Fibroblast of mammary gland (primary cell): Measurements from ENCODE around the gene C14orf119.
A peak's percentile ranks its signal among the peaks of the same experiment; 100 is the strongest.

Experiments
- DNase-seq: peaks from one replicate; pipeline ENCODE4 v3.0.0-alpha.2; 2010; ENCODE audit warnings: low read depth
- H3K4me3 ChIP-seq: 2 replicates; pipeline ENCODE4 v1.5.1; 2011; ENCODE audit warnings: low read depth, mild to moderate bottlenecking, low read length, moderate library complexity; ENCODE audit not compliant: control insufficient read depth
- CTCF ChIP-seq: conservative IDR thresholded peaks from 2 replicates; pipeline ENCODE4 v1.5.1; 2011; ENCODE audit warnings: low read depth, low read length, inconsistent platforms; ENCODE audit not compliant: control insufficient read depth, insufficient read depth

C14orf119 gene

GRCh38 chr14:23142826-23143225, 47.5 kb downstream of the C14orf119 start:
- DNase-seq = no peak
- TF ChIP-seq CTCF = no peak
- H3K4me3 ChIP-seq = no peak overlapping the region

GRCh38 chr14:23143911-23144310, 48.6 kb downstream of the C14orf119 start:
- DNase-seq = no peak
- TF ChIP-seq CTCF = no peak

GRCh38 chr14:23145794-23146350, 50.6 kb downstream of the C14orf119 start:
- TF ChIP-seq CTCF = no peak
- no peak overlapping the region for H3K4me3 ChIP-seq
- DNase-seq = peak; percentile 69

More at GRCh38 chr14:23143911-23144310, 48.6 kb downstream of the C14orf119 start:
- H3K4me3 ChIP-seq = no peak overlapping the region

GRCh38 chr14:23146351-23146910, 51.1 kb downstream of the C14orf119 start:
- no peak for TF ChIP-seq CTCF
- H3K4me3 ChIP-seq = no peak overlapping the region
- DNase-seq = no peak

GRCh38 chr14:23146980-23147379, 51.7 kb downstream of the C14orf119 start:
- TF ChIP-seq CTCF = no peak
- no peak overlapping the region for H3K4me3 ChIP-seq
- DNase-seq = no peak

- DNase-seq = peak; percentile 70
- H3K4me3 ChIP-seq = no peak overlapping the region
- no peak for TF ChIP-seq CTCF
Measured at GRCh38 chr14:23147676-23148075, 52.4 kb downstream of the C14orf119 start.
